EL (cell line): Measurements from ENCODE around the gene FARP2.

ENCODE experiments used
- DNase-seq: peaks from one replicate; pipeline ENCODE4 v3.0.0-alpha.2; 2016

FARP2 gene

DNA sequence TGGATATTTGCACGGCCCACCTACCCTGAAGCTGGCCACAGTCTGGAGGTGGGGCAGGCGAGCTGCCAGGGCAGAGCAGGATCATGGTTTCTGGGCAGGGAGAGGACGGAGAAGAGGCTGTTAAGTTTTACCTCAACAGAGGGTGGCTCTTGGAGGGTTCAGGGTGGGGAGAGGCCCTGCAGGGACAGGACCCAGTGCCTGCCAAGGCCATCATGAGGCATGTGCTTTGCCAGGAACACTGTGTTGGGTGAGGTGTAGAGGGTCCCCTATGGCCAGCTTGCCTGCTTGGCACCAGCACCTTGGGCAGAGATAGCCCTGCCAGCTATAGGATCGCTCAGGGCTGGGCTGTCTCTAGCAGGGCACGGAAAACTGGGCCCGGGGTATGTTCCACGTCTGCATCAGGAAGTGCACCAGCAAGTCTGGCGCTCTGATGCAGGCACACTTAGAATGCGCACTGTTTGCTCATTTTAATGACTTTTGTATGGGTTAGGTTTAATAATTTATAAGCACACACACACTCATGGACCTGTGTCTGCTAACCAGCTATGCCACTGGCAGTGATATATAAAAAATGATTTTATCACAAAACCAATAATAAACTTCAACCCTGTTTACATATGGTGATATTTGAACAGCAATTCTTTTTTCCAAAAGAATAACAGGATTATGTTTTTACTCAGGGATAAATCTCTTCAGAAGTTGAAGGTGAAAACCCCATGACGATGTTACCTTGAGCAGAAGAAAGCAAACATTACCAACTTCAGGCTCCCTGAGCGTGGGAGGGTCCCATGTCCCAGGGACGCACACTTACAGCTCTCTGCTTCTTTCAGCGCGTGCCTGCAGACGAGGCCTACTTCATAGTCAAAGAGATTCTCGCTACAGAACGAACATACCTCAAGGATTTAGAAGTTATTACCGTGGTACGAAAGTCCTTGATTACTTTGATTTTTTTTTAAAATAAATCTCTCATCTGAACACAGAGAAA lies 105.9 kb downstream of the FARP2 start:
- no peak for DNase-seq

- DNase-seq: no peak
These were observed 107.4 kb downstream of the FARP2 start for GRCh38 chr2:241463276-241464135.

- no peak for DNase-seq
These were observed 109.5 kb downstream of the FARP2 start for GRCh38 chr2:241465543-241465942.

DNA sequence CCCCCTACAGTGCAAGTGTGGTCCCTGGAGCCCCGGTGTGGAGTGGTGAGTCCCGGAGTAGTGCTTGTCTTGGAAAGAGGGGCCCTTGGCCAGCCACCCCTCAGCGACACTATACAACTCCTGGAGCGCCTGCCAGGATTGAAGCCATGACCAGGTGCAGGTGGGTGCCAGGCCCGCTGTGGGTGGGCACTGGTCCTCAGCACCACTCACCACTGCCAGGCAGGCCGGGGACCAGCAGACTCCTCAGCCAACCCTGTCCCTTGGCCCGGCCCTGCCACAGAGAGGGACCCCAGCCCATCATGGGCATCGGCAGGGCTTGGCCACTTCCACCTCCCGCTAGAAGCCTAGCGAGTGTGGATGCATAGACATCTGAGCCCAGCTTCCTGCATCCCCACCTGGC lies 110.1 kb downstream of the FARP2 start:
- no peak for DNase-seq

- DNase-seq: no peak
These were observed 111.8 kb downstream of the FARP2 start for GRCh38 chr2:241467777-241468475.

GRCh38 chr2:241468476-241468781 lies 112.3 kb downstream of the FARP2 start:
- DNase-seq: no peak

- DNase-seq: no peak
These were observed 113.7 kb downstream of the FARP2 start for GRCh38 chr2:241469746-241470145.

- DNase-seq: no peak
These were observed 117.3 kb downstream of the FARP2 start for GRCh38 chr2:241473399-241473798.

- DNase-seq: no peak
These were observed 119.2 kb downstream of the FARP2 start for GRCh38 chr2:241475267-241475666.

DNA sequence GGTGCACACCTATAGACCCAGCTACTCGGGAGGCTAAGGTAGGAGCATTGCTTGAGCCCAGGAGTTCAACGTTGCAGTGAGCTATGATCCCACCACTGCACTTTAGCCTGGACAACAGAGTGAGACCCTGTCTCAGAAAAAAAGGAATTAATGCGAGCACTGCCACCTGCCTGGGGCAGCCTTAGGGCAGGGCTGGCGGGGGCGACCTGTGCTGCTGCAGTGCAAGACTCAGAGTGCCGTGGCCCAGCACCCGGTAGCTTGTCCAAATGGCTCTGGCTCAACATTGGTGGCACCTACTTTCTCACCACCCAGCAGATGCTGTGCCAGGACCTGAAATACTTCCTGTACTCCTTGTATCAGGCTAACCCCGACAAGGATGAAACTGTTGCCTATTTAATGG lies 122.1 kb downstream of the FARP2 start:
- no peak for DNase-seq

- DNase-seq: no peak
These were observed 123.2 kb downstream of the FARP2 start for GRCh38 chr2:241479026-241479898.

GRCh38 chr2:241481687-241482086 lies 125.6 kb downstream of the FARP2 start:
- DNase-seq: no peak

- DNase-seq: no peak
These were observed 126.3 kb downstream of the FARP2 start for GRCh38 chr2:241482126-241482955.

GRCh38 chr2:241483305-241483704 lies 127.2 kb downstream of the FARP2 start:
- no peak for DNase-seq

GRCh38 chr2:241485172-241485911 lies 129.3 kb downstream of the FARP2 start:
- no peak for DNase-seq

DNA sequence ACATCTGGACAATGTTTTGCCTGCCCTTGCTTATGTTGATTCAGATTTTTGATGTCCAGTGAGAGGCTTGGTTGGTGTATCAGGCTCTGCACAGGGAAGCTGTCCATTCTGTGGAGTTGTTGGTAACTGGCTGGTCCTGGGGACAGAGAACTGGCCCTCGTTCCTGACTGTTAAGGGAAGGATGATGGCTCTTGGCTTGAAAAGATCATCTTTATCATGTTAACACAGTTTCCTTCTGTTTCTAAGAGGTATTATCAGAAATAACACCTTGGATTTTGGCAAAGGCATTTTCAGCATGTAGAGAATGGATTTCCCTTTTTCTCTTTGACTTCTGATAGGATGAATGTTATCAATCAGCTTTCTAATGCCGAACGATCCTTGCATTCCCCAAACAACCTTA lies 133.0 kb downstream of the FARP2 start:
- no peak for DNase-seq

GRCh38 chr2:241489733-241490680 lies 133.9 kb downstream of the FARP2 start:
- peak; percentile 28 for DNase-seq

GRCh38 chr2:241490825-241491506 lies 134.9 kb downstream of the FARP2 start:
- no peak for DNase-seq
